ENCODE results near the gene NAA80. TPM values are rescaled to one million over a fixed set of nuclear protein-coding genes. Genes with fewer than 3 reads are reported as not detected.
A peak's percentile ranks its signal among the peaks of the same experiment; 100 is the strongest.
"Not testable (repeated sequence)": the region's sequence is repeated elsewhere in the genome, so short reads cannot be mapped to it uniquely, and the experiment has no call there.

Gene NAA80
- total RNA-seq, 4 donors from 2014 or later = 12.4 to 19.4 (median 15.1) TPM

DNA sequence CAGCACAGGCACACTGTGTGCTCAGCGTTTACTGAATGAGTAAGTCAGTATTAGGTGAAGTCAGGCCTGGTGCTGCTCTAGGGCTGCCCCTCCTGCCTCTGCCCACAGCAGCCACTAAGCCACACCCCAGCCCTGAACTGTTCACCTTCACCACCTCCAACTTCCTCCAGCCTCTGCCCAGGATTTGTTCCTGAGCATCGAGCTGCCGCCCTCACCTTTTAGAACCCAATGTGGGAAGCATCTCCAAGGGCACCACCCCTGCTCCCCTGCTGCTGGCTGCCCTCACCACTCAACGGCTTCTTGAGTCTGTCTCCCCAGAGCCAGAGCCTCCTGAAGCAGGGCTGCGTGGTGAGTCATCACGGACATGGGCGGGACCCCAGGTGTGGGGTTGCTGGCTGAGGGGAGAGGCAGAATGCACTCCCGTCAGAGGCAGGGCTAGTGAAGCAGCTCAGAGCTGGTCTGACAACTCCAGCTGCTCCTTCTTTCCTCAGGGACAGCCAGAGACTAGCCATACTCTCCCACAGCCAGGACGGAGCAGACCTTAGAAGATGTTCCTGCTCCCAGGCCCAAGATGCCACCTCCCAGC, 17.5 kb upstream of the NAA80 start:
- DNase-seq (ENCODE audit: low spot score in 2 of 2) = peak; percentile 84 to 93
- H3K4me3 ChIP-seq (ENCODE audit: low read depth, poor library complexity, severe bottlenecking) = no peak overlapping the region
- intact Hi-C loops (cut with DNase I; ENCODE audit: low total_unique reads) = no loop called here
- 34 to 42% methylated on average over 9 of the region's 9 CpGs for WGBS, 2 donors
- TF ChIP-seq POLR2A (IDR thresholded peaks at IDR 0.05) = no peak
- TF ChIP-seq, protein P1, sequence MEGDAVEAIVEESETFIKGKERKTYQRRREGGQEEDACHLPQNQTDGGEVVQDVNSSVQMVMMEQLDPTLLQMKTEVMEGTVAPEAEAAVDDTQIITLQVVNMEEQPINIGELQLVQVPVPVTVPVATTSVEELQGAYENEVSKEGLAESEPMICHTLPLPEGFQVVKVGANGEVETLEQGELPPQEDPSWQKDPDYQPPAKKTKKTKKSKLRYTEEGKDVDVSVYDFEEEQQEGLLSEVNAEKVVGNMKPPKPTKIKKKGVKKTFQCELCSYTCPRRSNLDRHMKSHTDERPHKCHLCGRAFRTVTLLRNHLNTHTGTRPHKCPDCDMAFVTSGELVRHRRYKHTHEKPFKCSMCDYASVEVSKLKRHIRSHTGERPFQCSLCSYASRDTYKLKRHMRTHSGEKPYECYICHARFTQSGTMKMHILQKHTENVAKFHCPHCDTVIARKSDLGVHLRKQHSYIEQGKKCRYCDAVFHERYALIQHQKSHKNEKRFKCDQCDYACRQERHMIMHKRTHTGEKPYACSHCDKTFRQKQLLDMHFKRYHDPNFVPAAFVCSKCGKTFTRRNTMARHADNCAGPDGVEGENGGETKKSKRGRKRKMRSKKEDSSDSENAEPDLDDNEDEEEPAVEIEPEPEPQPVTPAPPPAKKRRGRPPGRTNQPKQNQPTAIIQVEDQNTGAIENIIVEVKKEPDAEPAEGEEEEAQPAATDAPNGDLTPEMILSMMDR (IDR thresholded peaks at IDR 0.05) = no peak

- no peak for DNase-seq (ENCODE audit: low spot score in 2 of 2)
- no peak for TF ChIP-seq POLR2A (IDR thresholded peaks at IDR 0.05)
- TF ChIP-seq, protein P1 (IDR thresholded peaks at IDR 0.05) = no peak
- H3K4me3 ChIP-seq (ENCODE audit: low read depth, poor library complexity, severe bottlenecking) = no peak overlapping the region
- intact Hi-C loops (cut with DNase I; ENCODE audit: low total_unique reads) = no loop called here
- WGBS, 2 donors = 93 to 95% methylated on average over 4 of the region's 4 CpGs
Observed at GRCh38 chr3:50314816-50315215, 15.6 kb upstream of the NAA80 start.

- 58% methylated on average over 3 of the region's 3 CpGs for WGBS, 2 donors
- H3K4me3 ChIP-seq (ENCODE audit: low read depth, poor library complexity, severe bottlenecking) = no peak overlapping the region
- no peak for DNase-seq (ENCODE audit: low spot score in 2 of 2)
- no peak for TF ChIP-seq POLR2A (IDR thresholded peaks at IDR 0.05)
- TF ChIP-seq, protein P1 (IDR thresholded peaks at IDR 0.05) = no peak
- intact Hi-C loops (cut with DNase I; ENCODE audit: low total_unique reads) = no loop called here
Observed at GRCh38 chr3:50314342-50314741, 15.1 kb upstream of the NAA80 start.

GRCh38 chr3:50312041-50312440, 12.8 kb upstream of the NAA80 start:
- peak overlapping the region; percentile 3 for H3K4me3 ChIP-seq (ENCODE audit: low read depth, poor library complexity, severe bottlenecking)
- DNase-seq (ENCODE audit: low spot score in 2 of 2); intact Hi-C loops (cut with DNase I; ENCODE audit: low total_unique reads): not testable (repeated sequence)
- WGBS, 2 donors = 66 to 82% methylated on average over 7 to 13 of the region's 32 CpGs

DNA sequence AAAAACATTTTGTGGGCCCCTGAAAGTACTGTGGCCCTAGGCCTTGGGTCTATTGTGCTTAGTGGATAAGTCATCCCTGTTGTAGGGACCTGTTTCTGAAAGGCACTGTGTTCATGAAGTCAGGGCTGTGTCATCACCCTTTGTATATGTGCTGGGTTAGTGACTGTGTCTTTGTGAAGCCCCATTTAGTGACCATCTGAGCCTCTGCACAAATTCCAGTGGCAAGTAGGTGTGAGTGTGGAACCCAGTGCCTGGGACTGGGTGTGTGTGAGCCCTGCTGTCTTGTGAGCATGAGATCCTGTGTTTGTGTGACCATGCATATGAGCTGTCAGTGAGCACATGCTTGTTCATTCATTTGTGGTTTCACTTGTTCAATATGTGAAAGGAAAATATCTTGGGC, 5.4 kb upstream of the NAA80 start:
- intact Hi-C loops (cut with DNase I; ENCODE audit: low total_unique reads) = no loop called here
- DNase-seq (ENCODE audit: low spot score in 2 of 2) = no peak
- TF ChIP-seq POLR2A (IDR thresholded peaks at IDR 0.05) = no peak
- no peak overlapping the region for H3K4me3 ChIP-seq (ENCODE audit: low read depth, poor library complexity, severe bottlenecking)

GRCh38 chr3:50303013-50303815, 4.0 kb upstream of the NAA80 start, which contains the start of gene HYAL1:
Gene HYAL1 (minus strand): TSS chr3:50303574. CDS start chr3:50302956, 618 bp downstream.
- DNase-seq (ENCODE audit: low spot score in 2 of 2) = peak; percentile 54 to 91
- intact Hi-C loops (cut with DNase I; ENCODE audit: low total_unique reads) = no loop called here
- WGBS, 2 donors = 57 to 72% methylated on average over 11 to 13 of the region's 14 CpGs
- no peak within 1 kb of the TSS for H3K4me3 ChIP-seq (ENCODE audit: low read depth, poor library complexity, severe bottlenecking)
- TF ChIP-seq, protein P1 (IDR thresholded peaks at IDR 0.05) = no peak
- no peak for TF ChIP-seq POLR2A (IDR thresholded peaks at IDR 0.05)

All from lower leg skin (tissue), 4 donors.